HG02623 (cell line): Measurements from ENCODE around the gene FBXL14.
"Not testable (repeated sequence)": the region's sequence is repeated elsewhere in the genome, so short reads cannot be mapped to it uniquely, and the experiment has no call there.

Experiments
- ATAC-seq: cut with Tn5 transposase; IDR thresholded peaks from one replicate; pipeline ENCODE4 v1.9.1; 2021; ENCODE audit warnings: moderate library complexity; ENCODE audit not compliant: unreplicated experiment

Gene FBXL14

DNA sequence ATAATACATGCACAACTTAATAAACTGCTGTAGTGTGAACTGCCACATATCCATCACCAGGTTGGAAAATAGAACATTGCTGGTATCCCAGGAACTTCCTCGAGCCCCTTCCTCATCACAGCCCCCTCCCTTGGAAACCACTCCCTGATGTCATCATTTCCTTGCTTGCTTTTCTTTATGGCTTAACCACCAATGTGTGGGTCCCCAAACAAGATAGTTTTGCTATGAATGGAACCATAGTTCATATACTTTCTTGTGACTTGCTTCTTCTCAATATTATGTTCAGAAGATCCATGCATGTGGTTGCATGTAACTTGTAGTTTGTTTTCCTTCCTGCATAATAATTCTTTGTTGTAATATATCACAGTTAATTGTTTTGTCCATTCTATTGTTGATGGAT is 25.7 kb upstream of the FBXL14 start:
- no peak for ATAC-seq

DNA sequence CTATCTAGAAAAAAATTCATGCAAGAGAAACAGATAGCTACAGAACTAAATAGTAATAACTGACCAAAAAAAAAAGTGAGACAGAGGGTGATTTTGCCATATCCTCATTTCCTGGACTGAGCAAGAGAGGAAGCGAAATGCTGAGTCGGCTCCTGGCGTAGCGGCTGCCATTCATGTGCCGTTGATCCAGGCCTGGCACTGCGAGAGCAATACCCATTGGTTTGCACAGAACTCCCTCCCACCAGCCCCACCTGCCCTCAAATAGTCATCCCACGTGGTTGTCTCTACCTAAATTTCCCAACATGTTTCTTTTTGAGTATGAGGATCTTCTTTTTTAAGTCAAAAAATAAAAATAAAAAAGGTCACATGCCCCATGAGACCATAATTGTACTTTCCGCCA is 25.2 kb upstream of the FBXL14 start:
- ATAC-seq = no peak

DNA sequence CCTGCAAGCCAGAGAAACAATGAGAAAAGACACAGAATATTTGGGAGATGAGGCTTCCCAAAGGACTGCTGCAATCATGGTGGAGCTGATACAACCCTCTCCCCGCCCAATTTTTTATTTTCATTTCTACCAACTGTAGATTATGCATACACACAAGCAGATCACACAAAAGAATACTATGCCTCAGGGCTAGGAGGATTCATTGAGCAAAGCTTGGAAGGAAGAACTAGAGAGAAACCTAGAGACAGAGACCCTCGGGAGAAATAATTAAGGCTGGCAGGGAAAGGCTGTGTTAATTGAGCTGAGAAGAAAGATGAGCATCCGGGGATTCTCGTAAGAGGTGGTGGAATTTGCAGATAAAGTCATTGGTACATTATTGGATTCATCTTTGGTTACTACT is 24.8 kb upstream of the FBXL14 start:
- ATAC-seq = no peak

DNA sequence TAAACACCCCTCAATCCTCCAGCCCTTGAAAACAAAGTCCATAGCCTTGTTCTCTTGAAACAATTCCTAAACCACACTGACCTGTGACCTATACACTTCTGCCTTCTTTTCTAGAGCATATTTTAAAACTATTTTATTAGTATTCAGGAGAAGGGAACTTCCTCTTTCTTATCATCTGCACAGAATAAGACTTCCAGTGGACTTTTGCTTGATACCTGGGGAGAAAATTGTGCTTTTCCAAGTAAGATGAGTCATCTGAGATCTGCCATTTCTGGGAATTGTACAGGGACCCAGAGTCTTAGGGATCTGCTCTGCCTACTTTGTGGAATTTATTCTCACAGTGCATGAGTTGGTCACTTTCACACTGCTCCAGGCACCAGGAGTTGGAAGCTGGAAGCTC is 24.1 kb upstream of the FBXL14 start:
- no peak for ATAC-seq

DNA sequence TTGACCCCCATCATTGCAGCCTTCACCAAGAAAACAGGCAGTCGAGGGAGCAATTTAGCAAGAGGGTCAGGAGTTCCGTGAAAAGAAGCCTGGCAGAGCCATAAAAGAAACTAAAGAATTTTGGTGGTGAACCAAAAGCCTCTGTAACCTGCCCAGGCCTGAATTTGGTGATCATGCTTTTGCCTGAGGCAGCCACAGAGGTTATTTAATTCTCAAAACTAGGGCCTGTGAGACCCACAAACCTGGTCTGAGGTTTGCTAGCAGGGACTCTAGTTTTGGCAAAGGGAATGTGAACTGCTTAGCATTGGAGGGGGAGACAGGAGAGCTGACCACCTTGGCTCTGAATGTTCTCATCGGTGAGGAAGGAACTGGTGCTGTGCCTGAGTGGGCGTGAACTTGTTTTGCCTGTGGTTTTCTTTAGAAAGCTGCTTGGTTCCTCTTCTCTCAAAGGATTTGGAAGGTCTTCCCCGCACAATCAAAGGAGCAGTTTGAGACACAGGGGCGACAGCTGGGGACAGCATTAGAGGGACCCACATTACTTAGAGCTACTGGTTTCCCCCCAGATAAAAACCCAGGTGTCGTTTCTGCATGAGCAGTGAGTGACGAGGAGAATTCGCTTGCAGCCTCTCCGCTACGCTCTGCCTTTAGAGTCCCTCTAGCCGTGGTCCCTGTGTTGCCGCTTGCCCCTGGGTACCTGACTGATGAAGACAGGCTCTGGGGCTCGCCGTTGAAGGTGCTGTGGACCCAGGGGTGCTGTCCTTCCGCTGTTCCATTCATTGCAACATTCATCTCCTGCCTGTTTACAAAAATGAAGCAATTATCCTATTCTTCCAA is 22.1 kb upstream of the FBXL14 start:
- ATAC-seq = no peak

DNA sequence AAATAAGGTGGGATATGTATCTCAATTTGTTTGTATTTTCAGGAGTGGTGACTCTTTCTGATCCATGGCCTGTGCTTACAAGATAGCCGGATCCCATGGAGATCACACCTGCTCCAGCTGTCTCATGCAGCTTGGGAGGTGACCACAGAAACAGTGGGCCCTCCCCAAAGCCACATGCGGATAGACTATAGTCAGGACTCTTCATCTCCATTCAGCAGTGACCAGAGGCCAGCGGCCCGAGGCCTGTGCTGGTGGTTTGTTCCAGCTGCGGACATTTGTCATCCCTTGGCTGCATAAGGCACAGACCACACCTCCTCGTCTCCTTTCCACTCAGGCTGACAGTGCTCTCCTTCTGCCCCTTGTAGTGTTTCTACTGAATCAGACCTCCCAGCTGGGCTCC is 20.0 kb upstream of the FBXL14 start:
- no peak for ATAC-seq

DNA sequence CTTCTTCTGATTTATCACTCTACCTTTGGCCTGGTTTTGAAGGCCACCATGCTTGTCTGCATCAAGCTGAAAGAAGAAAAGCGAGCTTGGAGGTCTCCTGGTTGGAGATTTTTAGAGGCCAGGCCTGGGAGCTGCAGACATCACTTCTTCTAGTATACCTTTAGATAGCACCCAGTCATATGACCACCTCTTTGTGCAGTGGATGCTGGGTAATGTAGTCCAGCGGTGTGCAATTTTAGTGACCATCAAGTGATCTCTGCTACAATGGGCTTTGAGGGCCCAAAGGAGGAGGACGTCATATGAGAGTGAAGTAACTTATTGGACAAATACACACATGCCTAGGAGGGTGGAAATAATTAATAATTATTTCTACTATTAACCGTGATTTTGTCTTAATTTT is 19.5 kb upstream of the FBXL14 start:
- ATAC-seq = no peak

DNA sequence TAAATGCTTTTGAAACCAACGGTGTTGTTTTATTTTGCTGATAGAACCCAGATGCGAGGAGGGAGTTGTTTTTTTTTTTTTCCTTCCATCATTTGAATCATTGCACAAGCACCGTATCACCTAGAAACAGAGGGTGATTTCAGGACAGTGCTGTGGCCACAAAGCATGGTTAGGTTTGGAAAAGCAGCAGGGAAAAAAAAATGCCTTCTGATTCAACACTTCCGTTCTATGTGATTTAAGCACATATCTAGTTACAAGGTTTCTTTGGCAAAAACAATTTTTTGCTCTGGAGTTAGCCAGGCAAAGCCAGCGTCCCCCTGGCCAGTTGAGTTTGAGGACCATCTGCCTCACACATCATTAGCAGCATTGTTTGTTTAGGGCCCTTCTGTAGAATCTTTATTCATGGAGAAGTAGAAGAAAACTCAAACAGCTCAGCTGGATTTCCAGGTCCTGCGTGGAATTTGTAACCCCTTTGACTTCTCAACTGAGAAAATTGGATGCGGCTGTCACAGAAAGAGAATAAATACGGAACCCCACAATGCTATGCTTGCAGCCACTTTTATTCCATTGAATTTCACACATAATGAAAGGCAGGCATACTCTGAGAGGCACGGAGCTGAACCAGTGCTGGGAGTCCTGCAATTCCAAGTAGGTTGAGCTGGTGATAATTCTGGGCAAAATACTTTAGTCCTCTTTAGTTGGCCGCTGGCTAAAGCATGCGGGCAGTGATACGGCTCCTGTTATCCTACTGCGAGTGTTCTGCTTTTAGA is 17.6 kb upstream of the FBXL14 start:
- no peak for ATAC-seq

DNA sequence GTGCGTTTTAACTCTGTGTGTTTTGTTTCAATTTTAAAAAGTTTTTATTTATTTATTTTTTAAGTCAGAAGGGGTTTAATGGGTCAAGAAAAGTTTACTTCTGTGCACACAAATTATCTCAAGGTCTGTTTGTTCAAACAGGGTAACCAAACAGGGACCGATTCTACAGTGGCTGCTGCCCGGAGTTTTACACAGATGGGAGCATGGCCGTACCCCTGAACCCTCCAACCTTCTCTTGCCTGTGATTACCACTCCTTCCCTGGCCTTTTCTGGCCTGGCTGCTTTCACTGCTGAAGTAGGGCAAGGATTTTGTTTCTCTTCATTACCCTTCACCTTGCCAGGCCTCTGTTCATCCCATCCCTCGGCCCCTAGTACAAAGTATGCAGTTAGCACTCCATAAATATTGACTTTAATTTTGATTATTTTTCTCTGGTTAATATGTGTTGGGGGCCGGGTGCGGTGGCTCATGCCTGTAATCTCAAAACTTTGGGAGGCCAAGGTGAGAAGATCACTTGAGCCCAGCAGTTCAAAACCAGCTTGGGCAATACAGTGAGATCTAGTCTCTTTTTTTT is 15.8 kb upstream of the FBXL14 start:
- ATAC-seq = no peak

DNA sequence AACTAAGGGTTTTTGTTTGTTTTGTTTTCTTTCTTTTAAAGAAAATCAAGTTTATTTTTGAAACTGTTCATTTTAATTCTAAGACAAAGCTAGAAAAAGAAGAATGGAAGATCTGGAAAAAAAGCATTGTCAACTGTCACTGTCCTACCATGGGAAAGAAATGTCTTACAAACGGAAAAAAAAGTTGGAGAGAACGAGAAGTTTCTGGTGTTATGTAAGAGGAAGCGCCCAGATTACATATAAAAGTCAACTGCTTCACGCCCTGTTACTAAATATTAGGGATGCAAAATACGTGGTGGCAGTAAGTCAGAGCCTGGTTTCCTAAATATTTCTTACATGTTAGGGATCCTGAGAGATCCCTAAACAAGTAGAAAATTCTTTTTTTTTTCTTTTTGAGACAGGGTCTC is 14.3 kb upstream of the FBXL14 start:
- no peak for ATAC-seq

DNA sequence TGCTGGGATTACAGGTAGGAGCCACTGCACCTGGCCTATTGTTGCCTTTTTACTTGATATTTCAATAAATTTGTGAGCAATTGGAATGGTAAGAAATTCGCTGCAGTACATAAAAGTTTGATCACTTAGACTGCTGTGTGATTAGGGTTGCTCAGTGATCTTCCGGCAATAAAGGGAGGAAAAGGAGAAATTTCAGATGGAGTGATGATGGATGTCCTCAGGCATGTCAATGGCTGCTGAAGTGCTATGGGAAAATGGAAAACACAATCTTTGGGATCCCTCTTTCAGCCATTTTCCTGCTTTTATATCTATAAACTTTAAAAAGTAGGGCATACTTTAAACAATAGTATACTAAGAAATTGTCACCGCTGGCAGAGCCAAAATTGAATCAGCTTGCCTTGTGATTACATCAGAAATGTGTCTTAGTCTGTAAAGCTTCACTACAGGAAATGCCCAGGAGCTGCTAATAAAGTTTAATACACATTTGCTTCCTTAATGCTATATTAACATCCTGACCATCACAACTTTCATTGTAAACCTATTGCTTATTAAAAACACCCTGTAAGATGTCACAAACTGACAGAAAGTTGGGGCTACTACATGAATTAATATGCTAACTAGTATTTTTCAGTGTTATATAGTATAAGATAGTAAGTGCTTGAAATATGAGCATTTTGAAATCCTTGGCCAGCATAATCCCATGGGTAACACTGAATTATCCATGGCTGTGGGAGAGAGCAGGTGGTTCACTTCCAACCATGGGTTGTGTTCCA is 13.7 kb upstream of the FBXL14 start:
- ATAC-seq = no peak

DNA sequence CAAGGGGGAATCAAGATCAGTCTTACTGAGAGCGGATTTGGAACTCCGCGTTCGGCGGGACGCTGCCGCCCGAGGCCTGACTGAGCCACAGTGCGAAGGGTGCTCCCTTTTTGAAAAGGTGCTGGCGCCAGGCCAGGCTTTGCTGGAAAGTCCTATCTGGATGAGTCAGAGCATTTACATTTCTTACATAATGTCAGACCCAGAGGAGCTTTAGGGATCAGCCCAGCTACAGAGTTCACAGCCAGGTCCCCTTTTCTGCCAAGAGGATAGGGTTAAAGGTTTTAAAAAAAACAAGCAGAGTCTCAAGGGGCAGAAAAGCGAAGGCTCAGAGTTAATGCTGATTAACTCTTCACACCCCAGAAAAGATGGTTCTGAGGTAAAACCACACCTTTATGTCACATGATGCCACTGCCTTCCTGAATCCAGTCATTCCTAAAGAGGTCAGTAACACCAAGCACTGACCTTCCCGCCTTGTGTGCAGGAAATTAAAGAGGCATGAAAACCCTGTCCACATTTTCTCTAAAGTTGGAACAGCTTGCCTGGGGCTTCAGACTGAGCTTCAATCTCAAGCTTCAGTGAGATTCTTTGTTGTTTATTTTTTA is 11.7 kb upstream of the FBXL14 start:
- peak; percentile 61 for ATAC-seq

DNA sequence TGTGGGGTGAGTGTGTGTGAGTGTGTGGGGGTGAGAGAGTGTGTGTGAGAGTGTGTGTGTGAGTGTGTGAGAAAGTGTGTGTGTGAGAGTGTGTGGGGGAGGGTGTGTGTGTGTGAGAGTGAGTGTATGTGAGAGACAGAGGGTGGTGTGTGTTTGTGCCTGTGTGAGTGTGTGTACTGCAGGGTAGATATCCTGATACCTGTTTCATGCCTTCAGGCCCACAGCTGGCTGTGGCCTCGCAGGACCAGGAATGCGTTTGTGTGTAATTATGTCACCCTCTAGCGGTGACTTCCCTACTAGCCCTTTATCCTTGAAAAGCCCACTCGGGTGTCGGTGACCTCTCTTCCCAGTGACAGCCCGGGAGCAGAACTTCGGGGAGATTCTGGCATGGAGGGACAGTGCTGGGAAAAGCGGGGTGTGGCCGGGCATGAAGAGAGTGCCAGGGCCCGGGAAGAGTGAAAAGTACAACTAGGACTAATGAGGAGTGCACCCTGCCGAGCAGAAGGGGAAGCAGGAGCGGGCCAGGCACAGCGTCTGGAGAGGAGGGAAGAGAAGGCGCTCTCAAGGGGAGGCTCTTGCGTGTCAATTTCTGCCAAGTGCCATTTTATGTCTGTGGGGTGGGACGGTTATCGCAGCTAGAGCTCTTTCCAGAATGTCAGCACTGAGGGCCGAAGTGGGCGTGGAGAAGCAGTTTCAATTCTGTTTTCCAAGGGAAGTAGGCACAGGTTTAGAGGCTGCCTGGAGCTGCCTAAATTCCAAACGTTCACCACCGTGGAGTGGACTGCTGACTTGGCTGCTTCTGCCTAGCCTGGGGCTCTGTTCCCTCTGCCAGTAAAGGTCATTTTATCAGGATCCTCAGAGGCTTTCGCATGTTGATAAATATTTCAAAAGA is 11.0 kb upstream of the FBXL14 start:
- peak; percentile 34 for ATAC-seq

DNA sequence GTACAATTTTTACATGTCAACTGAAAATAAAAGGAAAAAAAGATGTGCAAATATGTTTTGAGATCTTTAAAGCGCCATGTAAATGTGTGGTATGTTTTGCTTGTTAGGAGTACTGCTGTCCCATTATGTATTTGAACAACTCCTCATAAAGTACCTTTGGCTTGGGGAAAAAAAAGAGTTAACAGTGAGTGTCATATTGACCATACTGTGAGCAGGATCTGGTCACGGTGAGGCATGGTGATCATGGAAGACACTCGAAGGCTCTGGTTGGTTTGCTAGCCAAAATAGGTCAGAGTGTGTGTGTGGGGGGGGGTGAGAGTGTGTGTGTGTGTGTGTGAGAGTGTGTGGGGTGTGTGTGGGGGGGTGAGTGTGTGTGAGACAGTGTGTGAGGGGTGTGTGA is 10.1 kb upstream of the FBXL14 start:
- ATAC-seq = no peak

DNA sequence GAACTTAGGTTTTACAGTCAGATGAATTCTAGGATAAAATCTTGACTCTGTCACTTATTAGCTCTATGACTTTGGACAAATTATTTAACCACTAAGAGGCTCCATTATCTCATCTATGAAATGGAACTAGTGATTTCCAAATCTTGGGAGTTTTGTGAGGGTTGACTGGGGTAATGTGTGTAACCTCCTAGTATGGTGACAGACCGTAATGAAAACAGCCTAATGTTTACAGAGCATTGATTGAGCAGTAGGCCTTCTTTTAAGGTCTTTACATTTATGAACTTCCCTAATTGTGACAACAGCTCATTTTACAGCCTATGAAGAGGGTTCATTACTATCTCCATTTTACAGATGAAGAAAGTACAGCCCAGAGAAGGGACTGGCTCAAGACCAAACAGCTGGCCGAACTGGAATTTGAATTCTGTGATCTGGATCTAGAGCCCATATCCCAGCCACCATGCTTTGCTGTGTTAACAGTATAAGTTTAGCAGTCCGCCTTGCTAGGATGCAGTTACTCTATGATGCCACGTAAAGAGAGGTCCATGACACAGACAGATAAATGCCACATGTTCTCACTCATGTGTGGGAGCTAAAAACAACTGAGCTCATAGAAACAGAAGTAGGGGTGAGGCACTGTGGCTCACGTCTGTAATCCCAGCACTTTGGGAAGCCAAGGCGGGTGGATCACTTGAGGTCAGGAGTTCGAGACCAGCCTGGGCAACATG is 9.1 kb upstream of the FBXL14 start:
- no peak for ATAC-seq

DNA sequence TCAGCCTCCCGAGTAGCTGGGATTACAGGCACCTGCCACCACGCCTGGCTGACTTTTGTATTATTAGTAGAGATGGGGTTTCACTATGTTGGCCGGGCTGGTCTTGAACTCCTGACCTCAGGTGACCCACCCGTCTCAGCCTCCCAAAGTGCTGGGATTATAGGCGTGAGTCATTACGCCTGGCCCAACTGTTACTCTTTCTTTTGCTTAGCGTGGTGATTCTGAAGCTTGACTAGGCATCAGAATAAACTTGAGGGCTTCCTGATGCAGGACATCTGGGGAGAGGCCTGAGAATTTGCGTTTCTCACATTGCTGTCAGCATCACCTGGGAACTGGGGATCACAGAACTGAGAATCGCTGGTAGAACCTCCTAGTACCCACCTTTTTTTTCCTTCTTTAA is 8.3 kb upstream of the FBXL14 start:
- not testable (repeated sequence) for ATAC-seq

DNA sequence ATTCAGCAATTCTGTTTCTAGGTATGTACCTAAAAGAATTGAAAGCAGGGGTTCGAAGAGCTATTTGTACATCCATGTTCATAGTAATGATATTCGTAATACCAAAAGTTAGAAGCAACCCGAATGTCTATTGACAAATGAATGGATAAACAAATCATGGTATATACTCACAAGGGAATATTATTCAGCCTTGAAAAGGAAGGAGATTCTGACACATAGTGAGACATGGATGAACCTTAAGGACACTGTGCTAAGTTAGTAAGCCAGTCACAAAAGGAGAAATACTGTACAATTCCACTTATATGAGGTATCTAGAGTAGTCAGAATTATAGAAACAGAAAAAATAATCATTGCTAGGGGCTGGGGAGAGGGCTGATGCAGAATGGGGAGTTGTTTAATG is 4.4 kb upstream of the FBXL14 start:
- no peak for ATAC-seq

DNA sequence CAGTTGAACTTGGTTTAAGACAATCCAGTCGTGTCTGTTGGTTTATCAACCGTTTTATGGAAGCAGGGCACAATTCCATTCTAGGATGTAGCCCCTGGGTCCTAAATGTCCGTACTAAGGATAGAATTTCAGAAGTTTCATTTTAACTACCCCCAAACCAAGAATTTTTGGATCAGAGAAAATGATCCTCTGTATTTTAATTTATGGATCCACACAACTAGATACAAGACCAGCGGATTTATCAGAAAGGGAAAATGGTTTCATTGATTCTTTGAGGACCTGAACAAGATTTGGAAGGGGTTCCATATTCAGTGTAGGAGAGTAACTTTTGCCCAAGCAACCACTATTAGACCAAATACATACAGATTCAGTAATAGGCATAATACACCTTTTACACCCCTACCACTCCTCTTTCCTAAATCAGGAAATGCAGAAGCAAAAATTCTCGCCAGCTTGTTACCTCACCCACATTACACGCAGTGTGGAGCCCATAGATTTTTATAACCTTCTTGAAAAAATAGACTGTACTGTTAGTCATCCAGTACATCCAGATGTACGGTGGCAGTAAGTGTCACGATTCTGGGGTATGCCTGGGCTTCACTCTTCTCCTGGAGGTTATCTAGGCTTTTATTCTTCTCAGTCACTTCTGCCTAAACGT is 1.4 kb upstream of the FBXL14 start:
- no peak for ATAC-seq
